ENCODE data around the gene SEMA4D.
"Not testable (repeated sequence)": the region's sequence is repeated elsewhere in the genome, so short reads cannot be mapped to it uniquely, and the experiment has no call there.

The SEMA4D gene

GRCh38 chr9:89480825-89481537, 16.9 kb downstream of the SEMA4D start:
- no peak for DNase-seq

GRCh38 chr9:89480372-89480771, 17.5 kb downstream of the SEMA4D start:
- DNase-seq: not testable (repeated sequence)

- DNase-seq: not testable (repeated sequence)
Measured at GRCh38 chr9:89479669-89480011, 18.3 kb downstream of the SEMA4D start.

GRCh38 chr9:89478821-89479668, 18.9 kb downstream of the SEMA4D start:
- no peak for DNase-seq

- peak; percentile 93 for DNase-seq
Measured at GRCh38 chr9:89477811-89478630, 19.9 kb downstream of the SEMA4D start.

GRCh38 chr9:89477384-89477783, 20.5 kb downstream of the SEMA4D start:
- no peak for DNase-seq

GRCh38 chr9:89476546-89476945, 21.4 kb downstream of the SEMA4D start:
- DNase-seq: no peak

GRCh38 chr9:89475891-89476440, 21.9 kb downstream of the SEMA4D start:
- no peak for DNase-seq

GRCh38 chr9:89474939-89475338, 23.0 kb downstream of the SEMA4D start:
- DNase-seq: no peak

- no peak for DNase-seq
Measured at GRCh38 chr9:89473762-89474469, 24.0 kb downstream of the SEMA4D start.

GRCh38 chr9:89471796-89472320, 26.1 kb downstream of the SEMA4D start:
- not testable (repeated sequence) for DNase-seq

- no peak for DNase-seq
Measured at GRCh38 chr9:89471390-89471789, 26.5 kb downstream of the SEMA4D start.

- no peak for DNase-seq
Measured at GRCh38 chr9:89470224-89470839, 27.6 kb downstream of the SEMA4D start.

- no peak for DNase-seq
Measured at GRCh38 chr9:89469003-89469402, 28.9 kb downstream of the SEMA4D start.

- DNase-seq: no peak
Measured at GRCh38 chr9:89468281-89468960, 29.5 kb downstream of the SEMA4D start.

GRCh38 chr9:89467278-89467625, 30.7 kb downstream of the SEMA4D start:
- no peak for DNase-seq

GRCh38 chr9:89466451-89467277, 31.2 kb downstream of the SEMA4D start:
- DNase-seq: no peak

- no peak for DNase-seq
Measured at GRCh38 chr9:89465726-89466308, 32.1 kb downstream of the SEMA4D start.

GRCh38 chr9:89465001-89465451, 32.9 kb downstream of the SEMA4D start:
- no peak for DNase-seq

Data from GF-D8 (cell line).